ENCODE measurements around the gene LITAF.

Gene LITAF

GRCh38 chr16:11550791-11551498, 35.8 kb downstream of the LITAF start:
- Histone ChIP-seq H4K20me1 (ENCODE audit: insufficient read depth, low read length, poor library complexity, severe bottlenecking) (no peaks in the 10 kb centered on the region), H3K9ac (ENCODE audit: low read depth, low read length, poor library complexity, severe bottlenecking) (no peak overlapping the region), H3K27me3 (ENCODE audit: insufficient read depth, low read length, poor library complexity, severe bottlenecking) (no peaks in the 10 kb centered on the region), H3K9me2 (replicated peaks; ENCODE audit: low read depth, low read length) (no peaks in the 10 kb centered on the region), H3K4me3 (ENCODE audit: low read length, poor library complexity, severe bottlenecking) (no peak overlapping the region), H3K9me3 (ENCODE audit: insufficient read depth, low read depth, low read length) (no peaks in the 10 kb centered on the region), H3K79me2 (ENCODE audit: insufficient read depth, low read length) (no peaks in the 10 kb centered on the region), H3K4me2 (ENCODE audit: low read depth, low read length, poor library complexity, severe bottlenecking) (no peak overlapping the region), H2AFZ (ENCODE audit: low read length) (no peak overlapping the region), H3K36me3 (ENCODE audit: insufficient read depth, low read length) (peaks cover 11% of the 10 kb centered on the region; the same call in 1 of the 2 replicates), H3K4me1 (ENCODE audit: insufficient read depth, low read length, poor library complexity, severe bottlenecking) (no peaks in the 10 kb centered on the region), H3F3A (ENCODE audit: low read depth) (no peaks in the 10 kb centered on the region)
- TF ChIP-seq EZH2phosphoT487 (IDR thresholded peaks at IDR 0.05; ENCODE audit: borderline replicate concordance) (no peak), CTCF (conservative IDR thresholded peaks at IDR 0.05; ENCODE audit: low read length) (no peak)

- Histone ChIP-seq H3K79me2 (ENCODE audit: insufficient read depth, low read length) (no peaks in the 10 kb centered on the region), H3K4me3 (ENCODE audit: low read length, poor library complexity, severe bottlenecking) (no peak overlapping the region), H4K20me1 (ENCODE audit: insufficient read depth, low read length, poor library complexity, severe bottlenecking) (no peaks in the 10 kb centered on the region), H3K9me2 (replicated peaks; ENCODE audit: low read depth, low read length) (no peaks in the 10 kb centered on the region), H3F3A (ENCODE audit: low read depth) (no peaks in the 10 kb centered on the region), H3K9ac (ENCODE audit: low read depth, low read length, poor library complexity, severe bottlenecking) (no peak overlapping the region), H3K4me2 (ENCODE audit: low read depth, low read length, poor library complexity, severe bottlenecking) (no peak overlapping the region), H3K36me3 (ENCODE audit: insufficient read depth, low read length) (peaks cover 9% of the 10 kb centered on the region; the same call in 1 of the 2 replicates), H3K27me3 (ENCODE audit: insufficient read depth, low read length, poor library complexity, severe bottlenecking) (no peaks in the 10 kb centered on the region), H2AFZ (ENCODE audit: low read length) (no peak overlapping the region), H3K9me3 (ENCODE audit: insufficient read depth, low read depth, low read length) (no peaks in the 10 kb centered on the region), H3K4me1 (ENCODE audit: insufficient read depth, low read length, poor library complexity, severe bottlenecking) (no peaks in the 10 kb centered on the region)
- TF ChIP-seq EZH2phosphoT487 (IDR thresholded peaks at IDR 0.05; ENCODE audit: borderline replicate concordance) = no peak
- TF ChIP-seq CTCF (conservative IDR thresholded peaks at IDR 0.05; ENCODE audit: low read length) = no peak
Observed at GRCh38 chr16:11547118-11547916, 39.4 kb downstream of the LITAF start.

GRCh38 chr16:11546608-11547061, 40.1 kb downstream of the LITAF start:
- H3K9me3 ChIP-seq (ENCODE audit: insufficient read depth, low read depth, low read length) = no peaks in the 10 kb centered on the region
- H3K9me2 ChIP-seq (replicated peaks; ENCODE audit: low read depth, low read length) = no peaks in the 10 kb centered on the region
- H3K79me2 ChIP-seq (ENCODE audit: insufficient read depth, low read length) = no peaks in the 10 kb centered on the region
- no peak for TF ChIP-seq CTCF (conservative IDR thresholded peaks at IDR 0.05; ENCODE audit: low read length)
- no peaks in the 10 kb centered on the region for H3K4me1 ChIP-seq (ENCODE audit: insufficient read depth, low read length, poor library complexity, severe bottlenecking)
- H3K27me3 ChIP-seq (ENCODE audit: insufficient read depth, low read length, poor library complexity, severe bottlenecking) = no peaks in the 10 kb centered on the region
- no peak overlapping the region for H3K4me2 ChIP-seq (ENCODE audit: low read depth, low read length, poor library complexity, severe bottlenecking)
- no peak overlapping the region for H2AFZ ChIP-seq (ENCODE audit: low read length)
- H3F3A ChIP-seq (ENCODE audit: low read depth) = no peaks in the 10 kb centered on the region
- H4K20me1 ChIP-seq (ENCODE audit: insufficient read depth, low read length, poor library complexity, severe bottlenecking) = no peaks in the 10 kb centered on the region
- peaks cover 9% of the 10 kb centered on the region; the same call in 1 of the 2 replicates for H3K36me3 ChIP-seq (ENCODE audit: insufficient read depth, low read length)
- H3K9ac ChIP-seq (ENCODE audit: low read depth, low read length, poor library complexity, severe bottlenecking) = no peak overlapping the region
- no peak overlapping the region for H3K4me3 ChIP-seq (ENCODE audit: low read length, poor library complexity, severe bottlenecking)

Data from Loucy (cell line).